ENCODE results near the gene TSHZ3. TPM values are rescaled to one million over a fixed set of nuclear protein-coding genes. Genes with fewer than 3 reads are reported as not detected.

Gene TSHZ3
- total and polyA plus RNA-seq, 9 of the 15 experiments (the other 6 are each of a cell fraction or from before 2014, with no cell fraction given) = 0.03 to 0.13 (median 0.05) TPM; not detected in 5

GRCh38 chr19:31339411-31339810 lies 9.8 kb downstream of the TSHZ3 start (continued):
- TF ChIP-seq, protein P1, sequence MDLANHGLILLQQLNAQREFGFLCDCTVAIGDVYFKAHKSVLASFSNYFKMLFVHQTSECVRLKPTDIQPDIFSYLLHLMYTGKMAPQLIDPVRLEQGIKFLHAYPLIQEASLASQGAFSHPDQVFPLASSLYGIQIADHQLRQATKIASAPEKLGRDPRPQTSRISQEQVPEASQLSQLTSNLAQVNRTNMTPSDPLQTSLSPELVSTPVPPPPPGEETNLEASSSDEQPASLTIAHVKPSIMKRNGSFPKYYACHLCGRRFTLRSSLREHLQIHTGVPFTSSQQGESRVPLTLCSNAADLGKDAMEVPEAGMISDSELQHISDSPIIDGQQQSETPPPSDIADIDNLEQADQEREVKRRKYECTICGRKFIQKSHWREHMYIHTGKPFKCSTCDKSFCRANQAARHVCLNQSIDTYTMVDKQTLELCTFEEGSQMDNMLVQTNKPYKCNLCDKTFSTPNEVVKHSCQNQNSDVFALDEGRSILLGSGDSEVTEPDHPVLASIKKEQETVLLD (IDR thresholded peaks at IDR 0.05) = no peak
- no peak for TF ChIP-seq MLLT1 (IDR thresholded peaks at IDR 0.05)
- no peak for TF ChIP-seq ETV5 (CRISPR knock-in tag; IDR thresholded peaks at IDR 0.05; ENCODE audit: low read depth)
- TF ChIP-seq, protein P2, sequence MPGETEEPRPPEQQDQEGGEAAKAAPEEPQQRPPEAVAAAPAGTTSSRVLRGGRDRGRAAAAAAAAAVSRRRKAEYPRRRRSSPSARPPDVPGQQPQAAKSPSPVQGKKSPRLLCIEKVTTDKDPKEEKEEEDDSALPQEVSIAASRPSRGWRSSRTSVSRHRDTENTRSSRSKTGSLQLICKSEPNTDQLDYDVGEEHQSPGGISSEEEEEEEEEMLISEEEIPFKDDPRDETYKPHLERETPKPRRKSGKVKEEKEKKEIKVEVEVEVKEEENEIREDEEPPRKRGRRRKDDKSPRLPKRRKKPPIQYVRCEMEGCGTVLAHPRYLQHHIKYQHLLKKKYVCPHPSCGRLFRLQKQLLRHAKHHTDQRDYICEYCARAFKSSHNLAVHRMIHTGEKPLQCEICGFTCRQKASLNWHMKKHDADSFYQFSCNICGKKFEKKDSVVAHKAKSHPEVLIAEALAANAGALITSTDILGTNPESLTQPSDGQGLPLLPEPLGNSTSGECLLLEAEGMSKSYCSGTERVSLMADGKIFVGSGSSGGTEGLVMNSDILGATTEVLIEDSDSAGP (CRISPR knock-in tag; IDR thresholded peaks at IDR 0.05) = no peak
- TF ChIP-seq CBFA2T2 (conservative IDR thresholded peaks at IDR 0.05) = no peak
- TF ChIP-seq PBX2 (CRISPR knock-in tag; IDR thresholded peaks at IDR 0.05; ENCODE audit: low read depth) = no peak; the same call in 1 of the 2 replicates
- TF ChIP-seq PBX2 (tag; conservative IDR thresholded peaks at IDR 0.05; ENCODE audit: low read depth) = peak; percentile 93
- no peak for TF ChIP-seq HNRNPUL1 (IDR thresholded peaks at IDR 0.05; ENCODE audit: low read length)
- peak; percentile 95 for TF ChIP-seq MEIS2 (IDR thresholded peaks at IDR 0.05; ENCODE audit: partially characterized antibody)
- no peak for TF ChIP-seq ARID4B (CRISPR knock-in tag; IDR thresholded peaks at IDR 0.05)
- TF ChIP-seq, protein P3, sequence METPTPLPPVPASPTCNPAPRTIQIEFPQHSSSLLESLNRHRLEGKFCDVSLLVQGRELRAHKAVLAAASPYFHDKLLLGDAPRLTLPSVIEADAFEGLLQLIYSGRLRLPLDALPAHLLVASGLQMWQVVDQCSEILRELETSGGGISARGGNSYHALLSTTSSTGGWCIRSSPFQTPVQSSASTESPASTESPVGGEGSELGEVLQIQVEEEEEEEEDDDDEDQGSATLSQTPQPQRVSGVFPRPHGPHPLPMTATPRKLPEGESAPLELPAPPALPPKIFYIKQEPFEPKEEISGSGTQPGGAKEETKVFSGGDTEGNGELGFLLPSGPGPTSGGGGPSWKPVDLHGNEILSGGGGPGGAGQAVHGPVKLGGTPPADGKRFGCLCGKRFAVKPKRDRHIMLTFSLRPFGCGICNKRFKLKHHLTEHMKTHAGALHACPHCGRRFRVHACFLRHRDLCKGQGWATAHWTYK (CRISPR knock-in tag; IDR thresholded peaks at IDR 0.05) = no peak
- no peak for TF ChIP-seq ADNP (tag; IDR thresholded peaks at IDR 0.05)

Data from K562 (cell line).